T-helper 2 cell treated with Interferon-gamma antibody and Interleukin-4, amounts not matched to agents 100 ng/mL and 5 ng/mL, for 36 hours (primary cell): ENCODE measurements around the gene AHCYL1. TPM values are rescaled to one million over a fixed set of nuclear protein-coding genes. Genes with fewer than 3 reads are reported as not detected.

Source experiments
- intact Hi-C: fragments of 100-400 bp; cut with micrococcal nuclease; formaldehyde crosslinking; loops from one replicate; pipeline ENCODE4 v1.15.1; 2023
- total RNA-seq: library from RNA; stranded (reverse); gene quantifications from 2 replicates; pipeline ENCODE4 v1.2.3, GENCODE V29; 2022

The AHCYL1 gene
- total RNA-seq, 1 donor from 2014 or later = 52.9 TPM

DNA sequence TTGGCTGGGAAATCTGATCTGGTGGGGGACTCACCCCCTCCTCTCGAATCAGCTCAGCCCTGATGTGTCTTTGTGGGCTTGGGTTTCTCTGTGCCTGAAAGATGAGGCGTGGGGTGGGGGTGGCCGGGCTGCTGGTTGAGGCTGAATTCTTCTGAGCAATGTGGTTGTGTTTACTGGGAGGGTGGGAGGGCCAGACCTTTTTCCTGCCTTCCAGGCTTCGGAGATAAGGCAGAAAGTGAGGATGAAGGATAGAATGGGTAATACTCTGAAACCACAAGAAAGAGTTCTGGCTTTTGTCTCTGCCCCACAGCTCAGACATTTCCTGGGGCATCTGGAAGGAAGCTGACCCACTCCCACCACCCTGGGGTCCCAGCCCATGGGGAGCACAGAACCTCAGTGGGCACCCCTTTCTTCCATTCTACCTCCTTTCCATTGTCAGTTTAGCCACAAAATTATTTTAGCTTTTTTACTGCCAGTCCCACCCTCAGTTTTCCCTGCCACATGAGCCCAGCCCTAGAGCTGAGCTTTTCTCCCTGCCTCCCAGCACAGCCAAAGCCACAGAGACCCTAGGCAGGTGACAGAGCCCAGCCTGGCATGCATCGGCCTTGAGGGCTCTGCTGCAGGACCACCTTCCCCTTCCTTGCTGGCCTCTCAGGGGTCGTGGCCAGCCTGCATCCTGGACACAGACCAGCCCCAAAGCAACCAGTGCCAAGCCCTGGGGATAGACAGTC, 74.7 kb downstream of the AHCYL1 start:
- intact Hi-C loops = no loop called here

DNA sequence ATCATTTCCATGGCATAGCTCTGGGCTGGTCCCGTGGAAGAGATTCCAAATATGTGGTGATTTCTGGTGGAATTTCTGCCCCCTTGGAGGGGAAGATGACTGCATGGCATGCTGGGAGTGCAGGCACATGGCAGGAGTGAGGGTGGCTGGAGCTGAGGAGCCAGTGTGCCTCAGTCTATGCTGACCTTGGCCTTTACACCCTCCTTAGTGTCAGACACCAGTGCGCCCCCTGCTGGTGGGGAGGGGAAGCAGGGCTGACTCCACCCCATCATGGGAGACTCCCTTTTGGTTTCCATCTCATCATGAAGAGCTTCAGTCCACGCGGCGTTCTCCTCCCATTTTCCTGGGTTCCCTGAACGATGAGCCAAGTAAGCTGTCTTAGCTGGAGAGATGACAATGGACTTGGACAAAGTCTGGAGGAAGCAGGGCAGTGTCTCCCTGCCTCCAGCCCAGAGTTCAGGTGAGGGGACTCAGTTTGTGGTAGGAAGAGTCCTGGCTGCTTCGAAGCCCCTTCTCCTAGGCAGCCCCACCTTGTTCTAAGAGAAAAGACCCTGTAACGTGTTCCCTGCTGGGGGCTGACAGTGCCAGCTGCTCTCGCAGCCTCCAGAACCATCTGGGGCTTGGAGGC, 75.6 kb downstream of the AHCYL1 start:
- intact Hi-C loops = no loop called here

DNA sequence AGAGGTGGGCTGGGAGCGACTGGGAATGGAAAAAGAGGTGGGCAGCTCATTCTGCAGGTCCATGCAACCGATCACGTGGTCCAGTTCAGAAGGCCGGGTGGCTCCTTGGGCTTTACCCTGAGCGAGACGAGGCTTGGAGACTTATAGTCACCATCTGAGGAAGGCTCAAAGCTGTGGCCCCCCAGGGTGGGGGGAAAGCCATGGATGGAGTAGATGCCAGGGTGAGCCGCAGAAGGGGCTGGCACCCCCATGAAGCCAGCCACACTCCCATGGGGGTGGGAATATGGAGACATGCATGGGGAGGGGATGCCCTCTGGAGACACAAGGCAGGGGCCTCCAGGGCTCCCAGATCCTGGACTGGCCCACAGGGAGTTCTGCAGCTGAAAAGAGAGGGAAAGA, 76.1 kb downstream of the AHCYL1 start:
- intact Hi-C loops = no loop called here

DNA sequence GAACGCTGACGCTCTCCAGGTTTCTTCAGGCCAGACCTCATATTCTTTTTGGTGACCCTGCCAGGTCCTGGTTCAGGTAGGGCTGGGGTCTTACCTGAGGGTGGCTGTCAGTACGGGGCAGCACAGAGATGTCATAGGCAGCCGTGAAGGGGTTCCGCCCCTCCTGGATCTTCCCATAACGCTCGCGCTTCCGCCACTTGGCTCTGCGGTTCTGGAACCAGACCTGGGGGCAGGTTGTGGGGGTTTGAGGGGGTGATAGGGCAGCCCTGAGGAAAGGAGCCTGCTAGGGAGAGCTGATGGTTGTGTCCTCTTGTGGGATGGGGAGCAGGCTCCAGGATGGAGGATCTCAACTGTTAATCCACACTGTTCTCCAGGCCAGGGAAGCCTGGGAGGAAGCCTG, 76.8 kb downstream of the AHCYL1 start:
- intact Hi-C loops = no loop called here

DNA sequence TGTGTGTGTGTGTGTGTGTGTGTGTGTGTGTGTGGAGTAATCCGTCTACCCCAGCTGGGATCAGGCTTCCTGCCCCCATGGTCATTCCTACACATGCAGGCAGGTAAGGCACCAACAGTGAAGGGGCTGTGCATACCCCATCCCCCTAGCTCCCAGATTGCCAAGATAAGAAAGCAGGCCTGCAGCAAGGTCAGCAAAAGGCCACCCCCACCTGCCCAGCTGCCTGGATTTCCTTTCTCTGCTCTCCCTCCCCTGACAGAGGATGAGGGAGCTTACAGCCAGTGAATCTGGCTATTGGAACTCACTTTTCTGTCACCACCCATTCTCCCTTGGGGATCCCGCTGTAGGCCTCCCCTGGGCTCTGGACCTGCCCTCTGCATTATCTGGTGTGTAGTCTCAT, 78.0 kb downstream of the AHCYL1 start:
- intact Hi-C loops = no loop called here

DNA sequence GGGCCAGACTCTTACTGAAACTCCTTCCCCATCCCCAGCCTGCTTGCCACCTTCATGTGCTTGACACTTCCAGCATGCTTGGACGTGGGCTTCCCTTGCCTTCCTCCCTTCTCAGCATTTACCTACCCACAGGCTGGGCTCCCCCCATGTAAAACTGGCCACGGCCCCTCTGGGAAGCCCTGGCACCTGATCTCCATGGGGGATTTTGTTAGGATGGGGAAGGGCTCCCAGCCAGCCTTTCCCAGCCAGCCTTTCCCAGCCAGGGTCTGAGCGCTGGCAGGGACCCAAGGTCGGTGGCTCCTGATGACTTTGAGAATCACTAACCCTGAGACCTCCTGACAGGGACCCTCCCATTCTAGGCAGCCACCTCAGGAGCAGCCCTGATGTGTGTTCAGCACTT, 79.2 kb downstream of the AHCYL1 start:
- intact Hi-C loops = no loop called here

DNA sequence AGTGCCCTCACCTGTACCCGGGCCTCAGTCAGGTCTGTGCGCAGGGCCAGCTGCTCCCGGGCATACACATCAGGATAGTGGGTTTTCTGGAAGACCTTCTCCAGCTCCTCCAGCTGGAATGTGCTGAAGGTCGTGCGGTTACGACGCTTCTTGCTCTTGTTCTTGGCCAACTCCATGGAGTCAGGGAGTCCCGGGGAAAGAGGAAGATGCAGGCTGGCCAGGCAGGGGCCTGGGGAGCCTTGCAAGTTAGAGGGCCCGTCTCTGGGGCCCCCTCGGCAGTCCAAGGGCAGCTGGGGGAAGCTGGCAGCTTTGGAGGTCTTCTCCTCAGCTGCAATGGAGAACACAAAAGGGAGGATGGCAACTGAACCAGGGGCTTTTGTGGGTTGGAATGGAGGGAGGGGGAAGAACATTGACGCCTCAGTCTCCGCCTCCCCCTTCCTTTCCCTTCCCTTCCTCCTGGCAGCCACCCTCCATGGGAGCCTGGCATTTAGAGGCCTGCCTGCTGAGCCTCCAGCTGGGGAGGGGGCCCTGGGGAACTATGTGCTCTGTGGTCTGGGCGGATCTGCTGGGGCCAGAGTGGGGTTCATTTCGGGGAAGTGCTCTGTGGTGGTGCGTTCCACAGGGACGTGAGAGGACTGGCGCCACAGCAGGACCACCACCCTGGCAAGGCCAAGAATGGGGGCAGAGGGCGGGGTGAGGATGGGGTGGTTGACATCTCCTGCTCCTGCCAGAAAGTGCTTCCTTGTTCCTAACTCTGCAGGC, 80.2 kb downstream of the AHCYL1 start:
- intact Hi-C loops = no loop called here

DNA sequence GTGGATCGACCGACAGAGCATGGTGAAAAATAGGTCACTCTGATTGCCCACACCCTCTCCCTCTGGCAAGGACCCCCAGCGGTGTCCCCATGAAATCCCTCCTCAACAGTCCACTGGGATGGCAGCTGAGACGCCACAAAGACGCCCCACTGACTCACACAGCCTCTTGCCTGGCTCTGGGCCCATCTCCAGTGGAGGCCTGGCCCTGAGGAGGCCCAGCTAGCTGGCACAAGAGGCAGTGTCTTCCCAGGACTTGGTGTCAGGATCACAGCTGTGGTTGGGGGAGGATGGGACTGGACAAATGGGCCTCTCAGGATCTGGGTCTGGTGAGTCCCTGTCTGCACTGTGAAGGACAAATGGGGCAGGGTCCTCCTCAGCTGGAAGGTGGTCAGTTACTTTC, 81.3 kb downstream of the AHCYL1 start:
- intact Hi-C loops = no loop called here

DNA sequence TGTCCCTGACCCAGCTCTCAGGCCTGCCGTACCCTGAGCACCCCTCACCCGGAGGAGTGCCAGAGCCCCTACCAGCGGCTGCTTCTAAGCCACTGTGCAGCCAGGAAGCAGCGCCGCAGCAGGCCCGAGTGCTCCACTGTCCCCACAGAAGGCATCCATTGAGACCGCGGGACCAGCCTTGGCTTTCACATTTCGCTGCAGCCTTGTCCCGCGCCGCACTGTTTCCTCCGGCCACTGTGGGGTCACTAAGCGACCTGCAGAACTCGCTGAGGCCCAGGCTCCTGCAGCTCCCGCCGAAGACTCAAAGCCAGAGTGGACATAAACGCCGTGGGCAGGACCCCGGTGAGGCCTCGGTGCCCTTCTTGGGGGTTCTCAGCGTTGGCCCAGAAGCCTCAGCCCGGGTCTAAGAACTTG, 82.9 kb downstream of the AHCYL1 start:
- intact Hi-C loops = no loop called here

DNA sequence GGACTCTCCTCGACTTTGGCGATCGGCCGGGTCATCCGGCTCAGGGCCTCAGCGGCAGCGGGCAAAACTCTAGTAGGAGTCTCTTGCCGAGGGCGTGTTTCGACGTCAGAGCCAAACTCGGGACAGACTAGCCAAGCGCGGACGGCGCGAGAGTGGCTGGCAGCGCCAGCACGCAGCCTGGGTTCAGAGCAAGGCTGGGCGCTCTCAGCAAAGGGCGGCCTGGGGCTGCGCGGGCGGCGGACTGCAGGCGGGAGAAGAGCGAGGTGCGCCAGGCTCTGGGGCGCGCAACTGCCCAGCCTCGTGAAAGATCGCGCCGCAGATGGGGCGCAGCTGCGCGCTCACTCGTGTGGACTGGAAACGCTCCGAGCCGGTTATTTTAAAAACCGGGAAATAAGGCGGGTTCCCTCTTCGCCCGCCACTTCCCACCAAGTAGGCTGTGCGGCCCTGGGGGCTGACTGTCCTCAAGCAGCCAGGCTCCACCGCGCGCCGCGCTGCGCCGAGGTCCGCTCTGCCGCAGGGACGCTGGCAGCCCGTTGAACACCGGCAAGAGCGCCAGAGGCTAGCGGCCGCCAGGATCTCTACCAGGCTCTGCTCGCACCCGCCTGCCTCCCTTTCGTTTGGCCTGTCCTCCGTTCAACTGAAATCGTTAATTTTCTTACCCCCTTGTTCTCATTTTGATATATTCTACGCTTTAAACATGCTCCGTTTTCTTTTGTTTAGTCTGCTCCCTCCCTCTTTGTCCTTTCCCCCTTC, 83.5 kb downstream of the AHCYL1 start:
- intact Hi-C loops = no loop called here

DNA sequence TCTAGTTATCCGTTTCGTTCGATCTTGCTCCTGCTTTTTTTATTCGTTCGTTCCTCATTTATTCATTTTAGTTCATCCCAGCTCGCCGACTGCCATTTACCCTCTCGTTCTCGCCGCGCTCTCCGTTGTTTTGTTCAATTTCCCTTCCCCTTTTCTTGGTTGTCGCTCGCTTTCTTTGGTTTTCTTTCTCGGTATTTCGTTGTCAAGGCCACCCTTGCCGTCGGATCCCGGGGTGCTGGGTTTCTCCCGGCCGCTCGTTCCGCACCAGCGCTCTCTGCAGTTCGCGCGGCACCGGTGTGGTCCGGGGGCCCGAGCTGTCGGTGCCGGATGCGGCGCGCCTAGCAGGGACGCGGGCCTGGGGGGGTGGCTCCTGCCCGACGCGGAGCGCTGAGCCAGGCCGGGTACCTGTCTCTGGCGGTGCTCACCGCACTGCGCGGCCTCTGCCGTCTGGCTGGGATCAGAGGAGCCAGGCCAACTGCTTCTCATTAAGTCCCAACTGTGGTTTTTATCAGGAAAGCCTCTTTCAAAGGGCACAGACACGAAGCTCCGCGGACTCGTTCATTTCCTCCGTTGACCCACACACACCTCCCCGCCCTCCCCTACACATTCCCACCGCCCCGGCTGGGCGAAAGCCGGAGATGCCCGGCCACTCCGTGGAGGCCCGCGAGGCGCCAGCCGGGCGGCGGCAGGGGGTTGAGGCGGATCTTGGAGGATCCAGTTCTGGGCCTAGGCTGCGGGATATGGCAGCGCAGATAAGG, 84.3 kb downstream of the AHCYL1 start:
- intact Hi-C loops = no loop called here

DNA sequence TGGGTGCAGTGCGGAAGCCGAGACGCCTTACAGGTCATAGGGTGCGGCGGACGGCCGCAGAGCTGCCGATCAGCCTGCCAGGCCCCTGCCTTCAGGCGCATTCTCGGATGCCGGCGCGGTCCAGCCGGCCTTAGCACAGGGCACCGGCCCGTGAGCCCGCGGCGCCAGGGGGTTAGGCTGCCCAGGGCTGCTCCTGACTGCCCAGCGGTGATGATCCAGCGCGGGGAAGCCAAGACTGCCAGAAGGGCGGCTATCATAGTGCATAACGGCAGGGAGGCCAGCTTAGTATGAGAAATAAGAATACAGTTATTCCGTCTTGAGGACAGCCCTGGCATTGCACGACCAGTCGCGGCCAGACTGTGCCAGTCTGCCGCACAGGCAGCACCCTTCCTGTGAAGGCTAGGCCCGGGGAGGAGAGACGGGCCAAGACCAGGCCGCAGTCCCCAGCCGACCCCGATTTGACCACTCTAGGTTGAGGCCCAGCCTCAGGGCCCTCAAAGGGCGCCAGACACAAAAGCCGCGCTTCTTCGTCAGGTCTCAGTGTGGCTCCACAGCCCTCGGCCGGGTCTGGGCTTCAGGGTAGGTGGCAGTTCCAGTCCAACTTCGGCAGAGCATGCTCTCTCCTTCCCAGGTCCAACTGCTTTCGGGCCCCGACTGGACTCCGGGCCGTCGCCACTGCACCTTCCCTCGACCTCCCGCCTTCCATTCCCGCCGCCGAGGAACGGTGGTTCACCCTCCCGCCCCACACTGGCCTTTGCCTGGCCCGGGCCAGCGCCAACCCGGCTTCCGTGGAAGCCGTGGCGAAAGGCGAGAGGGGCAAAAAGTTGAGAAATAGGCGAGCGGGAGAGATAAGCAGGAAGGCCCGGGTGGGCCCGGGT, 85.1 kb downstream of the AHCYL1 start:
- intact Hi-C loops = no loop called here

DNA sequence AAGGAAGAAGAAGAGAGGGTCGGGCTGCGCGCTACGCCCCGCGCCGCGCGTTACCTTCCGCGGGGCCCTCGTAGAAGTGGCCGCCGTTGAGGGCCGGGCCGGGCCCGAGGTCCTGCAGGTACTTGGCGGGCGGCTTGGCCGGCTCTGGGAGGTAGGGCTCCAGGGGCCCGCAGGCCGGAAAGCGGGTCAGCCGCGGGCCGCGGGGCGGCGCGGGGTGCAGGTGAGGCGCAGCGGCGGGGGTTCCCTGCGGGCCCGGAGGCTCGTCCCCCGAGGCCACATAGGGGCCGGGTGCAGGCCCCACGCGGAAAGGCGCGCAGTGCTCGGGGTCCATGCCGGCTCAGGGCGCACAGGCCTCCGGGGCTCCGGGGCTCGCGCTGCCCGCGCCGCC, 85.7 kb downstream of the AHCYL1 start:
- intact Hi-C loops = no loop called here

DNA sequence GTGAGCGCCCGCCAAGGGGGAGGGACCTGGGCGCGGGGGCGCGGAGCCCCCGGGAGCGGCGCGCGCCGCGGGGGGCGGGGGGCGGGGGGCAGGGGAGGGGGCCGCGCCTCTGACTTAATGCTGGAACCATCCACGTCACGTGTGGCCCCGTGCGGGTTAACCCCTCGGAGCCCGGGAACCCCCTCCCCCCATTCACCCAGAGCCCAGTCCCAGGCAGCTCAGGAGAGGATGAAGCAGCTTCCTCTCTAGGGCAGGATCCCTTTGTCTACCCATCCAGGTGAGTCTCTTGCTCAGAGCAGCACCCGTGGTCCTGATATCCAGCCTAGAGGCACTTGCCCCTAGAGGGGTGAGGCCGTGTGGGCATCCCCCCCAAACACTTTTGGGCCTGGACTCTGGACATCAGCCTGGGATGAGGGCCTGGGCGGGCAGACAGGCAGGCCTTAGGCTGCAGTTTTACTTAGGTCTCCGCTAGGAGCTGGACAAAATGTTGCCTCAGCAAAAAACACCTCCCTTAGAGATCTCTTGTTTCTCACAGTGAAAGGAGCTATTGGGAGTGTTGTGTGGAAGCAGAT, 86.2 kb downstream of the AHCYL1 start, which contains the start of gene ALX3:
TSS of gene ALX3 (minus strand) at position 2 of the 572 bp plus-strand sequence. CDS start 60 bp downstream, outside the sequence.
- intact Hi-C loops = no loop called here

Other genes with a start within 250 kb of the AHCYL1 start
- gene GSTM3, start 243.7 kb upstream of the AHCYL1 start, total RNA-seq = 6.4 and 9.2 TPM in 2 replicates
- not detected in 2 replicates for gene EPS8L3, start 220.8 kb upstream of the AHCYL1 start, total RNA-seq
- gene CSF1, start 73.9 kb upstream of the AHCYL1 start, total RNA-seq = 75.0 and 76.4 TPM in 2 replicates
- 34.6 and 34.9 TPM in 2 replicates for gene STRIP1, start 49.9 kb downstream of the AHCYL1 start, total RNA-seq
- gene ALX3, start 85.9 kb downstream of the AHCYL1 start, total RNA-seq = not detected in 2 replicates
- gene UBL4B, start 127.7 kb downstream of the AHCYL1 start, total RNA-seq = not detected in 2 replicates
- gene SLC6A17, start 165.7 kb downstream of the AHCYL1 start, total RNA-seq = 0.02 TPM in 2 replicates
- gene KCNC4, start 225.5 kb downstream of the AHCYL1 start, total RNA-seq = 9.9 and 10.6 TPM in 2 replicates